HUES48 (cell line): Measurements from ENCODE around the gene AGTR1.
"Not testable (repeated sequence)": the region's sequence is repeated elsewhere in the genome, so short reads cannot be mapped to it uniquely, and the experiment has no call there.

Experiments used
- H3K27ac ChIP-seq: one replicate; pipeline ENCODE4 v1.7.0; 2013; ENCODE audit warnings: low read depth, low read length, inconsistent platforms
- H3K27me3 ChIP-seq: 2 replicates; pipeline ENCODE4 v1.6.1; 2013; ENCODE audit warnings: mild to moderate bottlenecking, low read length; ENCODE audit not compliant: control insufficient read depth, insufficient read depth
- H3K36me3 ChIP-seq: 2 replicates; pipeline ENCODE4 v1.6.1; 2013; ENCODE audit warnings: low read length; ENCODE audit not compliant: control insufficient read depth, insufficient read depth
- H3K4me1 ChIP-seq: 2 replicates; pipeline ENCODE4 v1.6.1; 2013; ENCODE audit warnings: mild to moderate bottlenecking, low read length; ENCODE audit not compliant: control insufficient read depth, insufficient read depth
- H3K4me3 ChIP-seq: 2 replicates; pipeline ENCODE4 v1.5.1; 2013; ENCODE audit warnings: mild to moderate bottlenecking, low read depth, low read length
- H3K9ac ChIP-seq: 2 replicates; pipeline ENCODE4 v1.6.1; 2013; ENCODE audit warnings: mild to moderate bottlenecking, low read depth, low read length, moderate library complexity
- H3K9me3 ChIP-seq: 2 replicates; pipeline ENCODE4 v1.6.1; 2013; ENCODE audit warnings: low read length; ENCODE audit not compliant: control insufficient read depth, insufficient read depth

The AGTR1 gene

DNA sequence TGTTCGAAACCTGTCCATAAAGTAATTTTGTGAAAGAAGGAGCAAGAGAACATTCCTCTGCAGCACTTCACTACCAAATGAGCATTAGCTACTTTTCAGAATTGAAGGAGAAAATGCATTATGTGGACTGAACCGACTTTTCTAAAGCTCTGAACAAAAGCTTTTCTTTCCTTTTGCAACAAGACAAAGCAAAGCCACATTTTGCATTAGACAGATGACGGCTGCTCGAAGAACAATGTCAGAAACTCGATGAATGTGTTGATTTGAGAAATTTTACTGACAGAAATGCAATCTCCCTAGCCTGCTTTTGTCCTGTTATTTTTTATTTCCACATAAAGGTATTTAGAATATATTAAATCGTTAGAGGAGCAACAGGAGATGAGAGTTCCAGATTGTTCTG, 44.4 kb downstream of the AGTR1 start:
- Histone ChIP-seq H3K36me3 (no peaks in the 10 kb centered on the region), H3K9ac (no peak overlapping the region), H3K27ac (no peak overlapping the region), H3K27me3 (no peaks in the 10 kb centered on the region), H3K4me1 (no peaks in the 10 kb centered on the region), H3K9me3 (no peaks in the 10 kb centered on the region), H3K4me3 (no peak overlapping the region)

DNA sequence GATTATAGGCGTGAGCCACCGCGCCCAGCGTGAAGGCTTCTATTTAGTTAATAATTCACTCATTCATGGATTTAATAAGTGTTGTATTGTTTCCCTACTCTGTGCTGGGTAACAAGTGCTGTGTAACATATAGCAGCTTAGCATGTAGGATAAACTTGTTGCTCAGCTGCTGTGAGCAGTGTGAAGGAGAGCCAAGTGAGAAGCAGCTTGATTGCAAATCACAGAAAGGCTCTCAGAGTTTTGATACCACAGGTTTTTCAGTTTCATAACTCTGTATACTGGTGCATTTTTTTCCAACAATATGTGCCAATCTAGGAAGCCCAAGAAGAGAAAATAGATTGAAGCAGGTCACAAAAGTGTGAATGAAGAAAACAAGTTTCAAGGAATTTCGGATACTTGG, 48.4 kb downstream of the AGTR1 start:
- H3K9ac ChIP-seq = no peak overlapping the region
- no peaks in the 10 kb centered on the region for H3K27me3 ChIP-seq
- H3K9me3 ChIP-seq = no peaks in the 10 kb centered on the region
- H3K4me1 ChIP-seq = no peaks in the 10 kb centered on the region
- no peak overlapping the region for H3K27ac ChIP-seq
- no peaks in the 10 kb centered on the region for H3K36me3 ChIP-seq
- no peak overlapping the region for H3K4me3 ChIP-seq

DNA sequence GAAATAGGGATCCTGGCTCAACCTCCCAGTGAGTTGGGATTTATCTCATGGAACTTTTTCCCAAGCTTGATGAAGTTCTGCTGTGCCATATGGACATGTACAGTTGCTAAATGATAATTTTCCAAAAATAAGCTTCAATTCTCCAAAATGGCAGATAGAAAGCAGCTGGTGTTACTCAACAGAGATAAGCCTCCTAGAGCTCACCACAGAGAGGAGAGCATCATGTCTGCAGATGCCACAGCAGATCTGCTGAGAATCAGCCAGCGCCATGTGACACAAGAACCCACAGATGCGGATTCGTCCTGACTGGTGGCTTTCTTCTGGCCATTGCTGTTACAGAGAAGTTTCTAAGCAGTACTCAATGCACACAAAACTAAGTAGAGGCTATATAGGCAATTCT, 50.6 kb downstream of the AGTR1 start:
- Histone ChIP-seq H3K9me3 (no peaks in the 10 kb centered on the region), H3K36me3 (no peaks in the 10 kb centered on the region), H3K4me1 (no peaks in the 10 kb centered on the region), H3K27ac (no peak overlapping the region), H3K9ac (no peak overlapping the region), H3K4me3 (no peak overlapping the region), H3K27me3 (no peaks in the 10 kb centered on the region)

DNA sequence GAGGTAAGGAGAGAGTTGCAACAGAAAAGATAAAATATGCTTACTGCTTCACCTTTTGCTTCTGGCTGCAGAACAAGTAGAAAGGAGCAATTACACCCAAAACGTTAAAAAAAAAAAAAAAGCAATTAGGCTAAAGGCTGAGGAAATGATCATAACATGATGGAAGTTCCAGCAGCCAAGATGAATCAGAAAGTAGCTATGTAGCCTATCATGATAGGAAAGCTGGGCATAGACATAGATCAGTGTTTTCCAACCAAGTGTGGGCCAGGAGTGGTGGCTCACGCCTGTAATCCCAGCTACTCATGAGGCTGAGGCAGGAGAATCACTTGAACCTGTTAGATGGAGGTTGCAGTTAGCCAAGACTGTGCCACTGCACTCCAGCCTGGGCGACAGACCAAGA, 52.6 kb downstream of the AGTR1 start:
- Histone ChIP-seq H3K27ac (no peak overlapping the region), H3K9me3 (no peaks in the 10 kb centered on the region), H3K4me3 (no peak overlapping the region), H3K4me1 (no peaks in the 10 kb centered on the region), H3K9ac (no peak overlapping the region), H3K36me3 (no peaks in the 10 kb centered on the region), H3K27me3 (no peaks in the 10 kb centered on the region)

DNA sequence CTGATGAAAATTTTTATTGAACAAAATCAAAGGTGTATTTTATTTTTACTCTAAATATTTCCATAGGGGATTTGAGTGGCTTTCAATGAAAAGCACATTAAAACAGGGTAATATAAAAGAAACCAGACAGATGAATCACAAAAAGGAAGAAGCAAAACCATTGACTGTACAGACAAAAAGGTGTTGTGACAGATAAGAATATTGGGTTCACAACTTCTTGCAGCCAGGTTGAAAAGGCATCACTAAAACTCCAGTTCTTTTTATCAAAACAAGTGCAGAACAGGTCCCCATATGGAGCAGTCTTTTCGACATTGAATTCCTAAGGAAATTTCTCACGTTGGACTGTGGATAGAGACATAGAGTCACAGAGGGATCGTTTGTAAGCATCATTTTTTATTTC, 53.8 kb downstream of the AGTR1 start:
- Histone ChIP-seq H3K27me3 (no peaks in the 10 kb centered on the region), H3K4me3 (no peak overlapping the region), H3K27ac (no peak overlapping the region), H3K36me3 (no peaks in the 10 kb centered on the region), H3K9ac (no peak overlapping the region), H3K4me1 (no peaks in the 10 kb centered on the region), H3K9me3 (no peaks in the 10 kb centered on the region)

DNA sequence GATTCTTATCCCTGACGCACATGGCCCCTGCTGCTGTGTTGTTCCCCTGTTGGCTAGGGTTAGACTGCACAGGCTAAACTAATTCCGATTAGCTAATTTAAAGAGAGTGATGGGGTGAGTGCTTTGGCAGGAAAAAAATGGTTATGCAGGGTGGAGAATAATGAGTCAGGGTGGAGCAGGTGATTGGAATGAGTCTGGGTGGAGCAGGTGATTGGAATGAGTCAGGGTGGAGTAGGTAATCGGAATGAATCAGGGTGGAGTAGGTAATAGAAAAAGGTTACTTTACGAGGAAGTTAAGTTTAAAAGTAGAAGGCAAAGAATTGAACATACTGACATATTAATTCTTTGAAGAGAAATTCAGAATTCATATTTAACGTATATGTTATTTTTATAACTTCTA, 55.7 kb downstream of the AGTR1 start:
- H3K27me3 ChIP-seq, H3K27ac ChIP-seq, H3K4me1 ChIP-seq, H3K4me3 ChIP-seq, H3K36me3 ChIP-seq, H3K9me3 ChIP-seq, H3K9ac ChIP-seq: not testable (repeated sequence)

DNA sequence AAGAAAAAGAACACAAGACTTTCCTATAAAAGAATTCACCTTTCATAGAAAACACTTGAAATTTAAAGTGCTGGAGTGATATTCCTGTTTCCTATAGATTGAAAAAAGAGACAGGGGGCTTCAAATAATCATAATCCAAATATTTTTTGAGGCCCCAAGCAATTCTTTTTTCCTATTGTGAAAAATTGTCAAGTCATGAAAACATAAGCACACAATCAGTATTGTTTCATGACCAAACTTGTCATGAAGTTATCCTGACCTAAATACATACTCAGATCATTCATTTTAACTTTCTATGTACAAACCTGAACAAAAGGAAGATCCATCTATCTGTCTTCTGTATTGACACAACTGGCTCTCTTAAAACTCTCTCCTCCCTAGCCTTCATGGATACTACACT, 57.9 kb downstream of the AGTR1 start:
- no peaks in the 10 kb centered on the region for H3K36me3 ChIP-seq
- H3K27me3 ChIP-seq = no peaks in the 10 kb centered on the region
- no peak overlapping the region for H3K4me3 ChIP-seq
- H3K4me1 ChIP-seq = no peaks in the 10 kb centered on the region
- H3K9me3 ChIP-seq = no peaks in the 10 kb centered on the region
- no peak overlapping the region for H3K9ac ChIP-seq
- H3K27ac ChIP-seq = no peak overlapping the region

DNA sequence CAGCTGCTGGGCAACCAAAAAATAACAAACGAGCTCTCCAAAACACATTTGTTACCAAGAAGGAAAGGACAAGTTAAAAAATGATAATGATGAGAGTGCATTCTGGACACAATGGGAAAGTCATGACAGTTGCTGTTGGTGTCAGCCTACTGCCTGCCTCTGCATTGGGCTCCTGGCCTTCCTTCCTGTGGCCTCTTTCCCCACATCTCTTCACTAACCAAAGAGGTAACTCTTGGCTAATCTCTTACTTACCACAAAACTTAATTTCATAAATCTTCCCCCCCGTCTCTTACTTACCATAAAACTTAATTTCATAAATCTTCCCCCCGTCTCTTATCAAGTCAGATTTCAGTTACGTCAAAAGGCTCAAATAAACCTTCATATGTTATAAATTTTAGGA, 58.6 kb downstream of the AGTR1 start:
- H3K27me3 ChIP-seq = no peaks in the 10 kb centered on the region
- no peaks in the 10 kb centered on the region for H3K36me3 ChIP-seq
- no peaks in the 10 kb centered on the region for H3K9me3 ChIP-seq
- no peaks in the 10 kb centered on the region for H3K4me1 ChIP-seq
- H3K27ac ChIP-seq = no peak overlapping the region
- H3K4me3 ChIP-seq = no peak overlapping the region
- H3K9ac ChIP-seq = no peak overlapping the region

DNA sequence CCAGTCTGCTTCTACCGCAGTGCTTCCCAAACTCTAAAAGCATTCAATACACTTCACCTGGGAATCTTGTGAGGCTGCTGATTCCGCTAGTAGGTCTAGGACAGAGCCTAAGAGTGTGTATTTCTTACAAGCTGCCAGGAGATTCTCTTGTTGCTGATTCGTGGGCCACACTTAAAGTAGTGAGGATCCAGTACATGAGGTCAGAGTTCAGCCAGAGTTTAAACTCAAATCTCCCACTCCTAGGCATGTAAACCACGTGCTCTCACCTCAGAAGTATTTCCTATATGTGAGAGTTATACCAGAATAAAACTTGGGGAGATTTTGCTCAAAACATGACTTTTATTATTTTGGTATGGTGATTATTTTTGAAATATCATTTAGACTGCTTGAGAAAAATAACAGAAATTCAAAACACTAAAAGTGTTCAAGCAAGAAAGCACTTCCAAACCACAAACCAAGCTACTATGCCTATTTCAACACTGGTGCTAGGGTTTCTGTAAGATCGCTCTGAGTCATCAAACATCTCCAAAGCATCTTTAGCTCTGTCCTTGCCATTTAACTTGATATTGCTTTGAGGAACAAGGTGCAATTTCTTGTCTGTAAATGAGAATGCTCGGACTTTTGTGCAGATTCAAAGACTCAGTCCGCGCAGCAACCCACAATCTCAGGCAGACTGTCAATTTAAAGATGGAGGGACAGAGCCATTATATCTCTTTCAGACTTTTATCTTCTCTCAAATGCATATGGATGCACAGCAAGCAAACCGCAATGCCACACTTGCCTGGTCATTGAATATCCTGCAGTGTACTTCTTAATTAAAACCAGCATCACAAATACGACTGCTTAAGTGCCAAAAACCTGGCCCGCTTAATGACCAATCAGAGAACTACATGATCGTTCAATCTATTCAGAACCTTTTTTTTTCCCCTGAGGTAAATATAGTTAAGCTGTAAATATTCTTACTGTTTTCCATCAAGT, 59.8 kb downstream of the AGTR1 start:
- no peaks in the 10 kb centered on the region for H3K36me3 ChIP-seq
- no peak overlapping the region for H3K4me3 ChIP-seq
- no peak overlapping the region for H3K27ac ChIP-seq
- H3K9ac ChIP-seq = no peak overlapping the region
- no peaks in the 10 kb centered on the region for H3K27me3 ChIP-seq
- H3K9me3 ChIP-seq = no peaks in the 10 kb centered on the region
- no peaks in the 10 kb centered on the region for H3K4me1 ChIP-seq

DNA sequence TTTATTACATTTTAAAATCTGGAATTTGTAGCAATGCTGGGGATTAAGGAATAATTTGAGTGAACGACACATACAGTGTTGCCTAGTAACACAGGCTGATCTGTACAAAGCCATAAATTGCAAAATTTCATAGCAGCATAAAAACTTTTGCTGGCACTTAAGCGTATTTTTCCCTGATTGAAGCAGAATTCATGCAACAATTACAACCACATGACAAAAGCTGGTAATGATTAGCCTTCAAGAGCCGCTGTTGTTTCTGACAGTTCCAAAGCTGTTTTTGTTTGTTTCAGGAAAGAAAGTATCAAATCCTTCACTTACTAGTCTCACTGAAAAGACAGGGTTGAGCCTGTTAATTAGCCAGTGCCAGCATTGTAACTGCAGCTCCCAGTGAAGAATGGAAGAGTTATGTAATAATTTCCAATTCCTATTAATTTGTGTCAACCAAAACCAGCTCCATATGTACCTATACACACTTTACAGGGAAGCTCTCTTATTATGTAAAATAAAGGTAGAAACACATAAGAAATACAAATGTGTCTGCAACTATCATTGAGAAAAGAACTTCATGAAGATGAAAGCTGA, 60.7 kb downstream of the AGTR1 start:
- no peaks in the 10 kb centered on the region for H3K9me3 ChIP-seq
- H3K4me3 ChIP-seq = no peak overlapping the region
- no peaks in the 10 kb centered on the region for H3K4me1 ChIP-seq
- no peak overlapping the region for H3K9ac ChIP-seq
- no peaks in the 10 kb centered on the region for H3K36me3 ChIP-seq
- no peaks in the 10 kb centered on the region for H3K27me3 ChIP-seq
- no peak overlapping the region for H3K27ac ChIP-seq

DNA sequence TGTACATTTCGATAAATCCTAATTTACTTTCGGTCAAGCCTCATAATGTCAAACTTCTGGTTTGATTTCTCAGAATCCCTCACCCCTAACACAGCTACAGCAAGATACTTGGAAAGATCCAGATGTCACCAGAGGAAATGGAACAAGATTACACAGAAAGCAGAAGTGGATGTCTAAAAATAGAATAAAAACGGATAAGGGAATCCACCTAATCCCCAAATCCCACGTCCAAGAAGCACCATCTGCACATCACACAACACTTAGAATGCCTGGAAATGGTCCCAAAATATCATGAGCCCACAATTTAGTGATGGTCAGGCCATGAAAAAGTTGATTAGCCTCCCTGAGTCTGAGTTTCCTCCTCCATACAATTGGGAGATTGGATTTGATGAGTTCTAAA, 61.7 kb downstream of the AGTR1 start:
- Histone ChIP-seq H3K27me3 (no peaks in the 10 kb centered on the region), H3K27ac (no peak overlapping the region), H3K4me3 (no peak overlapping the region), H3K4me1 (0 out of 2 replicates have a peak, but pooled peaks cover 3% of the 10 kb centered on the region), H3K36me3 (no peaks in the 10 kb centered on the region), H3K9ac (no peak overlapping the region), H3K9me3 (no peaks in the 10 kb centered on the region)
